ENCODE results near the gene SLC38A11.
"Not testable (repeated sequence)": the region's sequence is repeated elsewhere in the genome, so short reads cannot be mapped to it uniquely, and the experiment has no call there.

The SLC38A11 gene

GRCh38 chr2:164984428-164984827 lies 29.1 kb upstream of the SLC38A11 start:
- H3K36me3 ChIP-seq (ENCODE audit: insufficient read depth, low read length) = no peaks in the 10 kb centered on the region
- H3K27me3 ChIP-seq (ENCODE audit: insufficient read depth, low read length) = no peaks in the 10 kb centered on the region
- no peak overlapping the region for H3K27ac ChIP-seq (ENCODE audit: low read depth, low read length)
- no peak overlapping the region for H3K9ac ChIP-seq (ENCODE audit: low read depth, low read length)
- 100% methylated on average over 1 of the region's 3 CpGs for WGBS
- no peaks in the 10 kb centered on the region for H3K9me3 ChIP-seq (ENCODE audit: insufficient read depth, low read depth, low read length)
- H3K4me1 ChIP-seq (ENCODE audit: insufficient read depth, low read length) = no peaks in the 10 kb centered on the region
- H3K4me3 ChIP-seq (ENCODE audit: low read length) = no peak overlapping the region

- Histone ChIP-seq H3K36me3 (ENCODE audit: insufficient read depth, low read length) (no peaks in the 10 kb centered on the region), H3K27me3 (ENCODE audit: insufficient read depth, low read length) (no peaks in the 10 kb centered on the region), H3K4me1 (ENCODE audit: insufficient read depth, low read length) (no peaks in the 10 kb centered on the region), H3K9me3 (ENCODE audit: insufficient read depth, low read depth, low read length) (no peaks in the 10 kb centered on the region), H3K9ac (ENCODE audit: low read depth, low read length) (no peak overlapping the region), H3K27ac (ENCODE audit: low read depth, low read length) (no peak overlapping the region), H3K4me3 (ENCODE audit: low read length) (no peak overlapping the region)
- 86% methylated on average over 7 of the region's 7 CpGs for WGBS
Measured at GRCh38 chr2:164981217-164981990, 26.1 kb upstream of the SLC38A11 start.

- WGBS = 93% methylated on average over 2 of the region's 2 CpGs
Measured at GRCh38 chr2:164980688-164981087, 25.4 kb upstream of the SLC38A11 start.

GRCh38 chr2:164979113-164979512 lies 23.8 kb upstream of the SLC38A11 start:
- whole genome bisulfite sequencing = 94% methylated on average over 2 of the region's 2 CpGs
- Histone ChIP-seq H3K4me1 (ENCODE audit: insufficient read depth, low read length) (no peaks in the 10 kb centered on the region), H3K9me3 (ENCODE audit: insufficient read depth, low read depth, low read length) (no peaks in the 10 kb centered on the region), H3K36me3 (ENCODE audit: insufficient read depth, low read length) (no peaks in the 10 kb centered on the region), H3K27me3 (ENCODE audit: insufficient read depth, low read length) (no peaks in the 10 kb centered on the region), H3K4me3 (ENCODE audit: low read length) (no peak overlapping the region), H3K27ac (ENCODE audit: low read depth, low read length) (no peak overlapping the region), H3K9ac (ENCODE audit: low read depth, low read length) (no peak overlapping the region)

More at GRCh38 chr2:164980688-164981087, 25.4 kb upstream of the SLC38A11 start:
- not testable (repeated sequence) for H3K9ac ChIP-seq (ENCODE audit: low read depth, low read length); H3K27ac ChIP-seq (ENCODE audit: low read depth, low read length); H3K4me3 ChIP-seq (ENCODE audit: low read length); H3K4me1 ChIP-seq (ENCODE audit: insufficient read depth, low read length); H3K27me3 ChIP-seq (ENCODE audit: insufficient read depth, low read length); H3K36me3 ChIP-seq (ENCODE audit: insufficient read depth, low read length); H3K9me3 ChIP-seq (ENCODE audit: insufficient read depth, low read depth, low read length)

GRCh38 chr2:164976875-164977470 lies 21.6 kb upstream of the SLC38A11 start:
- H3K9ac ChIP-seq (ENCODE audit: low read depth, low read length); H3K4me3 ChIP-seq (ENCODE audit: low read length); H3K27ac ChIP-seq (ENCODE audit: low read depth, low read length); H3K4me1 ChIP-seq (ENCODE audit: insufficient read depth, low read length); H3K9me3 ChIP-seq (ENCODE audit: insufficient read depth, low read depth, low read length); H3K27me3 ChIP-seq (ENCODE audit: insufficient read depth, low read length); H3K36me3 ChIP-seq (ENCODE audit: insufficient read depth, low read length): not testable (repeated sequence)
- 94% methylated on average over 5 of the region's 5 CpGs for WGBS

GRCh38 chr2:164976301-164976700 lies 21.0 kb upstream of the SLC38A11 start:
- Histone ChIP-seq H3K4me1 (ENCODE audit: insufficient read depth, low read length) (no peaks in the 10 kb centered on the region), H3K9ac (ENCODE audit: low read depth, low read length) (no peak overlapping the region), H3K4me3 (ENCODE audit: low read length) (no peak overlapping the region), H3K9me3 (ENCODE audit: insufficient read depth, low read depth, low read length) (no peaks in the 10 kb centered on the region), H3K36me3 (ENCODE audit: insufficient read depth, low read length) (no peaks in the 10 kb centered on the region), H3K27me3 (ENCODE audit: insufficient read depth, low read length) (no peaks in the 10 kb centered on the region), H3K27ac (ENCODE audit: low read depth, low read length) (no peak overlapping the region)
- 90% methylated on average over 3 of the region's 3 CpGs for WGBS

GRCh38 chr2:164975891-164976290 lies 20.6 kb upstream of the SLC38A11 start:
- no peaks in the 10 kb centered on the region for H3K36me3 ChIP-seq (ENCODE audit: insufficient read depth, low read length)
- no peak overlapping the region for H3K27ac ChIP-seq (ENCODE audit: low read depth, low read length)
- no CpG with 5 or more reads among the region's 1 CpG for WGBS

GRCh38 chr2:164974221-164974620 lies 18.9 kb upstream of the SLC38A11 start:
- Histone ChIP-seq H3K27me3 (ENCODE audit: insufficient read depth, low read length) (no peaks in the 10 kb centered on the region), H3K4me3 (ENCODE audit: low read length) (no peak overlapping the region), H3K9ac (ENCODE audit: low read depth, low read length) (no peak overlapping the region), H3K36me3 (ENCODE audit: insufficient read depth, low read length) (no peaks in the 10 kb centered on the region), H3K27ac (ENCODE audit: low read depth, low read length) (no peak overlapping the region), H3K9me3 (ENCODE audit: insufficient read depth, low read depth, low read length) (no peaks in the 10 kb centered on the region), H3K4me1 (ENCODE audit: insufficient read depth, low read length) (no peaks in the 10 kb centered on the region)
- WGBS = 75% methylated on average over 1 of the region's 1 CpG

More at GRCh38 chr2:164975891-164976290, 20.6 kb upstream of the SLC38A11 start:
- Histone ChIP-seq H3K9me3 (ENCODE audit: insufficient read depth, low read depth, low read length) (no peaks in the 10 kb centered on the region), H3K4me3 (ENCODE audit: low read length) (no peak overlapping the region), H3K4me1 (ENCODE audit: insufficient read depth, low read length) (no peaks in the 10 kb centered on the region), H3K9ac (ENCODE audit: low read depth, low read length) (no peak overlapping the region), H3K27me3 (ENCODE audit: insufficient read depth, low read length) (no peaks in the 10 kb centered on the region)

- Histone ChIP-seq H3K9me3 (ENCODE audit: insufficient read depth, low read depth, low read length) (no peaks in the 10 kb centered on the region), H3K36me3 (ENCODE audit: insufficient read depth, low read length) (no peaks in the 10 kb centered on the region), H3K27me3 (ENCODE audit: insufficient read depth, low read length) (no peaks in the 10 kb centered on the region), H3K27ac (ENCODE audit: low read depth, low read length) (no peak overlapping the region), H3K9ac (ENCODE audit: low read depth, low read length) (no peak overlapping the region), H3K4me1 (ENCODE audit: insufficient read depth, low read length) (peaks cover 1% of the 10 kb centered on the region; the same call in 1 of the 2 replicates), H3K4me3 (ENCODE audit: low read length) (no peak overlapping the region)
- 88% methylated on average over 3 of the region's 4 CpGs for WGBS
Measured at GRCh38 chr2:164972216-164972615, 16.9 kb upstream of the SLC38A11 start.

- Histone ChIP-seq H3K9me3 (ENCODE audit: insufficient read depth, low read depth, low read length) (no peaks in the 10 kb centered on the region), H3K27me3 (ENCODE audit: insufficient read depth, low read length) (no peaks in the 10 kb centered on the region), H3K36me3 (ENCODE audit: insufficient read depth, low read length) (no peaks in the 10 kb centered on the region), H3K4me1 (ENCODE audit: insufficient read depth, low read length) (peaks cover 4% of the 10 kb centered on the region; the same call in 1 of the 2 replicates), H3K27ac (ENCODE audit: low read depth, low read length) (no peak overlapping the region), H3K9ac (ENCODE audit: low read depth, low read length) (no peak overlapping the region), H3K4me3 (ENCODE audit: low read length) (no peak overlapping the region)
- WGBS = 100% methylated on average over 1 of the region's 2 CpGs
Measured at GRCh38 chr2:164969909-164970690, 14.8 kb upstream of the SLC38A11 start.

- Histone ChIP-seq H3K9ac (ENCODE audit: low read depth, low read length) (no peak overlapping the region), H3K27me3 (ENCODE audit: insufficient read depth, low read length) (no peaks in the 10 kb centered on the region), H3K9me3 (ENCODE audit: insufficient read depth, low read depth, low read length) (no peaks in the 10 kb centered on the region), H3K4me3 (ENCODE audit: low read length) (no peak overlapping the region), H3K36me3 (ENCODE audit: insufficient read depth, low read length) (no peaks in the 10 kb centered on the region), H3K4me1 (ENCODE audit: insufficient read depth, low read length) (peaks cover 4% of the 10 kb centered on the region; the same call in 1 of the 2 replicates), H3K27ac (ENCODE audit: low read depth, low read length) (no peak overlapping the region)
- 84% methylated on average over 2 of the region's 2 CpGs for WGBS
Measured at GRCh38 chr2:164967781-164968228, 12.5 kb upstream of the SLC38A11 start.

Measured in HUES64 (cell line).